Measurements from ENCODE around the gene SLC8B1.
A peak's percentile ranks its signal among the peaks of the same experiment; 100 is the strongest.

SLC8B1 gene

GRCh38 chr12:113318900-113319628 is 15.8 kb downstream of the SLC8B1 start:
- no peak for DNase-seq

GRCh38 chr12:113318046-113318656 is 16.8 kb downstream of the SLC8B1 start:
- DNase-seq, result no peak

GRCh38 chr12:113317122-113317521 is 17.8 kb downstream of the SLC8B1 start:
- DNase-seq, result no peak

- DNase-seq, result no peak
Measured at GRCh38 chr12:113316155-113316554, 18.8 kb downstream of the SLC8B1 start.

- no peak for DNase-seq
Measured at GRCh38 chr12:113315358-113315757, 19.6 kb downstream of the SLC8B1 start.

GRCh38 chr12:113314121-113314529 is 20.8 kb downstream of the SLC8B1 start:
- peak; percentile 60 for DNase-seq

GRCh38 chr12:113310489-113310888 is 24.4 kb downstream of the SLC8B1 start:
- no peak for DNase-seq

GRCh38 chr12:113306382-113306781 is 28.5 kb downstream of the SLC8B1 start:
- no peak for DNase-seq

GRCh38 chr12:113305281-113305856 is 29.5 kb downstream of the SLC8B1 start:
- DNase-seq, result no peak

GRCh38 chr12:113302886-113303640 is 31.8 kb downstream of the SLC8B1 start:
- no peak for DNase-seq

- no peak for DNase-seq
Measured at GRCh38 chr12:113302466-113302865, 32.4 kb downstream of the SLC8B1 start.

- DNase-seq, result no peak
Measured at GRCh38 chr12:113301811-113302210, 33.1 kb downstream of the SLC8B1 start.

GRCh38 chr12:113299619-113300237 is 35.2 kb downstream of the SLC8B1 start:
- peak; percentile 69 for DNase-seq

- no peak for DNase-seq
Measured at GRCh38 chr12:113298861-113299545, 35.9 kb downstream of the SLC8B1 start.

GRCh38 chr12:113298472-113298817 is 36.5 kb downstream of the SLC8B1 start:
- DNase-seq, result no peak

GRCh38 chr12:113297621-113298471 is 37.1 kb downstream of the SLC8B1 start:
- DNase-seq, result no peak

- no peak for DNase-seq
Measured at GRCh38 chr12:113297214-113297587, 37.7 kb downstream of the SLC8B1 start.

- no peak for DNase-seq
Measured at GRCh38 chr12:113296557-113297213, 38.2 kb downstream of the SLC8B1 start.

GRCh38 chr12:113295886-113296556 is 38.9 kb downstream of the SLC8B1 start:
- no peak for DNase-seq

- DNase-seq, result no peak
Measured at GRCh38 chr12:113293100-113293499, 41.8 kb downstream of the SLC8B1 start.

Data from fibroblast of skin of right quadriceps (primary cell).